Measurements from ENCODE around the gene RTKN. TPM values are rescaled to one million over a fixed set of nuclear protein-coding genes. Genes with fewer than 3 reads are reported as not detected.

Gene RTKN
- total RNA-seq, 1 experiment from 2014 or later = 87.1 TPM

GRCh38 chr2:74378007-74378406, 63.7 kb downstream of the RTKN start:
- peaks cover 11% of the 10 kb centered on the region for H3K79me1 ChIP-seq (ENCODE audit: insufficient read depth, low read depth, low read length, poor library complexity, severe bottlenecking)
- no peak overlapping the region for H3K27ac ChIP-seq (ENCODE audit: insufficient read length, low read depth, low read length)
- no peak overlapping the region for H3K18ac ChIP-seq (ENCODE audit: insufficient read length, low read depth, low read length)
- H4K5ac ChIP-seq (ENCODE audit: insufficient read length, low read depth, low read length) = no peak overlapping the region
- no peak overlapping the region for H3K27ac Mint-ChIP-seq
- TF ChIP-seq CTCF (conservative IDR thresholded peaks at IDR 0.05) = no peak
- H3K9me3 Mint-ChIP-seq = no peaks in the 10 kb centered on the region
- no peaks in the 10 kb centered on the region for H3K27me3 Mint-ChIP-seq (ENCODE audit: low read depth)
- H3K9me3 ChIP-seq (ENCODE audit: control insufficient read depth, low read depth, low read length) = no peaks in the 10 kb centered on the region
- no CpG with 5 or more reads among the region's 10 CpGs for WGBS (ENCODE audit: extremely low coverage, insufficient read length, low lambda C conversion rate)
- H3T11ph ChIP-seq (ENCODE audit: low read length) = no peak overlapping the region
- H2BK5ac ChIP-seq (ENCODE audit: insufficient read length, low read length) = no peak overlapping the region
- no peak overlapping the region for H4K8ac ChIP-seq (replicated peaks; ENCODE audit: insufficient read length, low read depth, low read length)
- no peak overlapping the region for H3K4ac ChIP-seq (ENCODE audit: low read depth, low read length)
- H2BK12ac ChIP-seq (ENCODE audit: insufficient read length, low read depth, low read length) = no peak overlapping the region
- no peak overlapping the region for H3K9ac ChIP-seq (ENCODE audit: extremely low read depth, insufficient read length, low read length)
- H4K91ac ChIP-seq (ENCODE audit: insufficient read length, low read depth, low read length) = no peak overlapping the region
- H3K23ac ChIP-seq (ENCODE audit: insufficient read length, low read depth, low read length) = no peak overlapping the region
- H4K20me1 ChIP-seq (ENCODE audit: control insufficient read depth, insufficient read depth, insufficient read length) = no peaks in the 10 kb centered on the region
- no peak overlapping the region for H3K4me2 ChIP-seq (ENCODE audit: insufficient read depth, insufficient read length, low read length)
- H3K4me1 ChIP-seq (ENCODE audit: insufficient read depth, low read length) = peaks cover 7% of the 10 kb centered on the region
- no peak overlapping the region for H2BK20ac ChIP-seq (ENCODE audit: low read depth, low read length, poor library complexity, severe bottlenecking)
- H3K79me2 ChIP-seq (ENCODE audit: insufficient read depth, low read length) = peaks cover 5% of the 10 kb centered on the region; the same call in 1 of the 2 replicates
- no peak overlapping the region for H2BK15ac ChIP-seq (ENCODE audit: low read depth, low read length)
- DNase-seq = no peak
- no peak overlapping the region for H3K14ac ChIP-seq (ENCODE audit: insufficient read depth, low read length)
- H2AFZ ChIP-seq (ENCODE audit: low read length) = no peak overlapping the region
- H3K36me3 Mint-ChIP-seq (ENCODE audit: insufficient read depth in 1 of 3, low read depth in 3 of 3) = peaks cover 9 to 23% (median 18%) of the 10 kb centered on the region in 3 experiments
- H3K56ac ChIP-seq (ENCODE audit: insufficient read length, low read depth, low read length) = no peak overlapping the region
- H2BK120ac ChIP-seq (ENCODE audit: low read depth, low read length, poor library complexity, severe bottlenecking) = no peak overlapping the region
- peaks cover 40 to 50% of the 10 kb centered on the region in 2 experiments for H3K4me1 Mint-ChIP-seq
- no peak overlapping the region for H3K4me3 Mint-ChIP-seq
- H3K27me3 ChIP-seq (ENCODE audit: insufficient read depth, low read length) = no peaks in the 10 kb centered on the region
- H3K23me2 ChIP-seq (ENCODE audit: insufficient read length, low read depth, low read length, poor library complexity, severe bottlenecking) = no peaks in the 10 kb centered on the region
- no peak overlapping the region for H2AK5ac ChIP-seq (ENCODE audit: insufficient read length, low read length)
